GM18517 (cell line): ENCODE results near the gene NOL12.
A peak's percentile ranks its signal among the peaks of the same experiment; 100 is the strongest.

Source experiments
- ATAC-seq: cut with Tn5 transposase; IDR thresholded peaks from one replicate; pipeline ENCODE4 v1.9.1; 2021; ENCODE audit warnings: mild to moderate bottlenecking, moderate library complexity; ENCODE audit not compliant: unreplicated experiment

NOL12 gene

GRCh38 chr22:37659066-37659896 lies 26.9 kb upstream of the NOL12 start:
- ATAC-seq, result peak; percentile 4

- no peak for ATAC-seq
These were observed 26.0 kb upstream of the NOL12 start for GRCh38 chr22:37659897-37660708.

- no peak for ATAC-seq
These were observed 25.5 kb upstream of the NOL12 start for GRCh38 chr22:37660709-37661045.

DNA sequence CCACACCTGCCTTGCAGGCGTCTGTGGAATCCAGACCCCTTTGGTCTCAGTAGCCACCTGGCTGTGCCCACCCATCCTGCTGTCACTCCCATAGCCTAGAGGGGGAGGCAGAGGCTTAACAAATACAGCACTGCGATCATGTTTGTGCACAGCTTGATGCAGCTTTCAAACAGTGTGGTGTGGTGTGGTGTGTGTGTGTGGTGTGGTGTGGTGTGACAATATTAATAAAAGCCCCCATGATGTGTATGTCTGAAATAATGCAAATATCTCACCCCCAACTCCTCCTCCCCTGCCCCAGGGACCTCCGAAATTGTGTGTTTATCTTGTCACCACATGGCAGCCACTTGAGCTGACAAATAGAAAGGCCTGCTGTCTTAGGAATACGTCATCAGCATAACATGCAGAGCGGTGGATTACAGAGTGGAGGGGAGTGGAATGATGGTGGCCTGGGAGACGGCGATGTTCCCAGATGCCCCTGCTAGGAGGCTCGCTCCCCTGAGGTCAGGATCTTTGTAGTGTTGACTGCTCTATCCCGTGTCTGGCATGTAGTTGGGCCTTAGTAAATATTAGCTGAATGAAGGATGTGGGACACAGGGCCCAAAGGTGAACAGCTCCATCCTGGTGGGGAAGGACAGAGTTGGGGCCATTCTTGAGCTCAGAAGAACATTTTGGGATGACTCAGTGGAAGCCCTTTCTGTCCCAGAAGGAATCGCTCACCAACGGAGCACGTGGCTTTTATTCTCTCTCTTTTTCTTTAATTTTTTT lies 24.8 kb upstream of the NOL12 start:
- ATAC-seq, result no peak

- ATAC-seq, result no peak
These were observed 24.1 kb upstream of the NOL12 start for GRCh38 chr22:37662039-37662438.

- no peak for ATAC-seq
These were observed 22.5 kb upstream of the NOL12 start for GRCh38 chr22:37663521-37664140.

GRCh38 chr22:37664249-37665101 lies 21.7 kb upstream of the NOL12 start:
- no peak for ATAC-seq

DNA sequence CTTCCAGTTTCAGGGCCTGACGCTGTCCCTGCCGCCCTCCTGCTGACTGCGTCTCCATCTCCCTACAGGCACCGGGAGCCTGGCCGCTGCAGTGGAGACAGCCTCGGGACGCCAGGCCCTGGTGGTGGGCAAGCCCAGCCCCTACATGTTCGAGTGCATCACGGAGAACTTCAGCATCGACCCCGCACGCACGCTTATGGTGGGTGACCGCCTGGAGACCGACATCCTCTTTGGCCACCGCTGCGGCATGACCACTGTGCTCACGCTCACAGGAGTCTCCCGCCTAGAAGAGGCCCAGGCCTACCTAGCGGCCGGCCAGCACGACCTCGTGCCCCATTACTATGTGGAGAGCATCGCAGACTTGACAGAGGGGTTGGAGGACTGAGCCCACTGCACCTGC lies 20.7 kb upstream of the NOL12 start:
- ATAC-seq, result no peak

DNA sequence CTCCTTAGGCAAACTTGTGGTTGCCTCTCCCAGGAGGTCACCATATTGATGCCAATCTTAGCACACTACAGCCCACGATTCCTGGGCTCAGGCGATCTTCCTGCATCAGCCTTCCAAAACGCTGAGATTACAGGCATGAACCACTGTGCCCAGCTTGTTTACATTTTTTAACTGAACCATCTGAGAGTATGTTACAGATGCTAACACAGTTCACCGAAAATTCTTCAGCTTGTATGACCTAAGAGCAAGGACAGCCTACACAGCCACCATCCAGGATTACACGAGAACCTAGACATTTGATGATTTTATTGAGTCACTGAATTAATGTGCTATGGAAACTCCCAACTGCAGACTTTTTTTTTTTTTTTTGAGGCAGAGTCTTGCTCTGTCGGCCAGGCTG lies 16.6 kb upstream of the NOL12 start:
- no peak for ATAC-seq

DNA sequence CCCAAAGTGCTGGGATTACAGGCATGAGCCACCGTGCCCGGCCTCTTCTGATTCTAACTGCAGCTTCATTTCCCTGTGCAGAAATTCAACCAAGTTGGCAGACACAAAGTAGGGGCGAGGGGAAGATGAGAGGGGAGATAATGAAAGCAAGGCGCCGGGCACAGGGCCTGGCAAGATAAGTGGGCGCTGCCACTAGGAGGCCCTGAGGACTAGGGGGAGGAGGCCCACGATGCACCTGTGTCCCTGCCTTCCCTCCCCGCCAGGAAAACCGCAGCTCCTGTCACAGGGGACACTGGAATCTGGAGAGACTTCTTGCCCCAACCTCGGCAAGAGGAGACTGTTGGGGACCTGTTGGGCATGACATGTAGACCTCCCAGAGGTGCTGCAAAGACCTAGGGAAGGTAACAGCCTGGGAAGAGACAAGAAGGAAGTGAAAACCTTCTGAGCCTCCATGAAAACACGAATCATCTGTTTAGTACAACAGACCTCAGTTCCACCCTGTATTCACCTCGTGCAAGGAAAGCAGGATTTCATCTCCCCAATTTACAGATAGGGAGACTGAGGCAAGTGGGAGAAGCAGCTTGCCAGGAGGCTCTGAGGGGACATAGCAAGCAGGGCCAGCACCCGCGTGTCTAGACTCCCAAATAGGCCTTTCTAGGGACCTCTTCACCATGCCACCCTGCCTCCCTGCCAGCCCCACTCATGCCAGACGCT lies 13.8 kb upstream of the NOL12 start:
- ATAC-seq, result no peak

DNA sequence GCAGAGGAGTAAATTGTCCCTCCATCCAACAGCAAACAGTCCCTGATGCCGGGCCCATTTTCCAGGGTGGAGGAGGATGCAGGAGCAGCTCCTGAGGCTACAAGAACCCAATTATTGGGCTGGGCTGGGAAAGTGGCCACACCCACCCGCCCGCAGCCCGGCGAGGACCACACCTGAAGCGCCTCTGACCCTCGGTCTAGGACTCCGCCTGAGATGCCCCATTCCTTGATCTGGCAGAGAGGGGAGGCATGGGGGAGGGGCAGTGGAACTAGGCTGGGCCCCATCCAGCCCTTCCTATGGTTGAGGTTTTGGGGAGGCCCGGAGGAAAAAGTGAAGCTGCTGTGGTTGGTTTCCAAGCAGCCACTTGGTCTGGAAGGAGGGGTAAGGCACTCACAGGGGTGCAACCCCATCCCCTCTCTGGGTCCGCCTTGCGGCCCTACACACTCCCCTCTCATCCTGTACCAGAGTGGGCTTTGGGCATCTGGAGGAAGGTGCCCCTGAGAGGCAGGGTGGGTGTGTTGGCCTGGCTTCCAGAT lies 13.2 kb upstream of the NOL12 start:
- no peak for ATAC-seq

DNA sequence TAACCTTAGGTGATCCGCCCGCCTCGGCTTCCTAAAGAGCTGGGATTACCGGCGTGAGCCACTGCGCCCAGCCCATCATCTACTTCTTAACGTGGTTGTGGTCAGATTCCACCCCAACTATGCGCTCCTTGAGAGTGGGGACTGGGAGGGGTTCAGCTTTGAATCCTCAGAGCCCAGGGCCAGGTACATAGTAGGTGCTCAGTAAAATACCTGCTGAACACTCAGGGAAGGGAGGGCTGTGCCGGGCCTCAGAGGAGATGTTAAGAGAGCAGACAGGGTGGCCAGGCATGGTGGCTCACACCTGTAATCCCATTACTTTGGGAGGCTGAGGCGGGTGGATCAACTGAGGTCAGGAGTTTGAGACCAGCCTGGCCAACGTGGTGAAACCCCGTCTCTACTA lies 11.9 kb upstream of the NOL12 start:
- no peak for ATAC-seq

- no peak for ATAC-seq
These were observed 10.9 kb upstream of the NOL12 start, which contains the start of gene LGALS1 for GRCh38 chr22:37674951-37675929. Gene LGALS1 (plus strand): TSS chr22:37675636. CDS start chr22:37675703, 67 bp downstream.

DNA sequence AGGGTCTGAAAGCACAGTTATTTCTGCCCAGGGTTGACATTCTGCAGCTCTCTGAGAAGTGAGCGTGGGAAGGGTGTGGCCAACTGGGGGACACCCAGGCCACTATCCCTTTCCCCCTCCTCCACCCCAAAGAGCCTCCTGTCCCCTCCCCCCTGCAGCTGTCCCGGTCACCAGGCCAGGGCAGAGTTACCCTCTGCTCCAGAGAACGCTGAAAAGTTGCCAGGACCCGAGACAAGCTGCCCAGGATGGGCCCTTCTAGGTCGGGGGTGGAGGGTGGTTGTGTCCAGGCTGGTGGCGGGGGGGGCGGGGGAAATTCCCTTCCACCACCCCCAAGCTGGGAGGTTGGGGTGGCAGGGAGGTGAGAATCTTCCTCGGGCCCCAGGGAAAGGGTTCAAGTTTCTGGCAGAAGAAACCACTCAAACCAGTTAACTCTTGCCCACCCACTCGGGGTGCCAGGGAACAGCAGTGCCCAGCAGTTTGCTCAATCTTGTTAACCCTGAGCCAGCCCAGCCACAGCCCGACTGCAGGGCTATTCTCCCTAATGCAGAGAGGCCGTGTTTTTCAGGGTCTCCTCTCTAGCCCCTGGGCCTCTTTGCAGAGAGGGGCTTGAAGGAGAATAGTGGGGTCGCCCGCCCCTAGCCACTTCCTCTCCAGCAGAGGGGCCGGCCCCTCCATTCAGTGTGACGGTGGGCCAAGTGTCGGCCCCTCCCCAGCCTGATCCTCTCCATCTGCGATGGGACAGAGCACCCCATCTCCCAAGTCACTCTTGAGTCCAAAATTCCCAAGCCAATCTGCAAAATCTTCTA lies 10.0 kb upstream of the NOL12 start:
- no peak for ATAC-seq

- ATAC-seq, result peak; percentile 50
These were observed 9.2 kb upstream of the NOL12 start for GRCh38 chr22:37676736-37677492.

DNA sequence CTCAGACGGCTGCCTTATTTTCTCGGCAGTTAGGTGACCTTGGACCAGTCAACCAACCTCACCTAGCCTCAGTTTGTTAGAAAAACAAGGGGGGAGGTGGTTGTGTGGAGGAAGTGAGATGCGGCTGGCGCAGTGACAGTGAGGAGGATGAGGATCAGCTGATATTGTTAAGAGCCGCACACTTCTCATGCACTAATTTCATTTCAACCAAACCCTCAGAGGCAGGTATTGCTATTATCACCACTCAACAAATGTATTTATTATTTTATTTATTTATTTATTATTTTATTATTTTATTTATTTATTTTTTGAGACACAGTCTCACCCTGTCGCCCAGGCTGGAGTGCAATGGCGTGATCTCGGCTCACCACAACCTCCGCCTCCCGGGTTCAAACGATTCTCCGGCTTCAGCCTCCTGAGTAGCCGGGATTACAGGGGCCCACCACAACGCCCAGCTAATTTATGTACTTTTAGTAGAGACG lies 8.6 kb upstream of the NOL12 start:
- ATAC-seq, result no peak
